M059J (cell line): ENCODE data around the gene ANAPC15. TPM values are rescaled to one million over a fixed set of nuclear protein-coding genes. Genes with fewer than 3 reads are reported as not detected.
"Not testable (repeated sequence)": the region's sequence is repeated elsewhere in the genome, so short reads cannot be mapped to it uniquely, and the experiment has no call there.

Source experiments
- DNase-seq: peaks from one replicate; pipeline ENCODE4 v3.0.0-alpha.2; 2012; ENCODE audit warnings: low read depth
- total RNA-seq: library from RNA; depleted of rRNA; stranded (reverse); fragments of >200 nt; shearing (Covaris generic); gene quantifications from 2 replicates; pipeline ENCODE4 v1.2.3, GENCODE V29; 2014; rRNA removed

ANAPC15 gene
- 36.3 and 40.1 TPM in 2 replicates for total RNA-seq

DNA sequence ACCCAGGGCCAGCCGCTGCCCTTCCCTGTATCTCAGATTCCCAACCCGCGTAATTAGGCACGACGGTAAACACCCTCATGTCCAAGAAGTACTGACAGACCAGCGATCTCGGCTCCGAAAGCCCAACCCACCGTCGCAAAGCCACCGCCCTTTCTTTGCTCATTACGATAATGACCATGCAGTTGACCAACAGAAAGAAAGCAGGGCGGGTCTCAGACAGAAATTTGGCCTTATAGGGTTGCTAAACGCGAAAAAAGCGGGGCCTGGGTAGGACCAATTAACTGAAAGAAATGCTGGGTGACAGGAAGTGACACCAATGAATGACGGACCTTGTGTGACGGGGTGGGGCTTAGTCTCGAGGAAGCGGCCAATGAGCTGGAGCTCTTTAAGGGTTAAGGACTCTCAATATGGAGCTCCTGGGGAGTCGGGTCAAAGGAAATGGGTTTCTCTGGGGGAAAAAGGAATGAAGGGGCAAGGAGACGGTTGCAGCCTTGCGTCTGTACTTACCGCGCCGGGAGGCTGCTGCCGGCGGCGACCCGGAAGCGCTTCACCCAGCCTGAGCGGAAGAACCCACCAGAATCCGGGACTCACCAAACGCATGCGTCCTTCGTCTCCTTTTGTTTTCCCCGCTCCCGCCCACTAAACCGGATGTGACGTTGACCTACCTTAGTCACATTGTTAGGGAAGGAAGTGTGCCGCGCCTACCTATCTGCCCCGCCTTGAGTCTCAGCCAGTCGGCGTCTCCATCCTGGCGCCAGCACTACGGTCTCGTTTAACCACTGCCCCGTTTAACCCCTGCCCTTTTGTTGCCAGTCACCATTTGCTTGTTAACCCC lies at the start of gene ANAPC15:
Gene ANAPC15 (minus strand): TSS at position 553 of the 835 bp plus-strand sequence. CDS start 1,419 bp downstream, outside the sequence.
- DNase-seq: peak; percentile 100

DNA sequence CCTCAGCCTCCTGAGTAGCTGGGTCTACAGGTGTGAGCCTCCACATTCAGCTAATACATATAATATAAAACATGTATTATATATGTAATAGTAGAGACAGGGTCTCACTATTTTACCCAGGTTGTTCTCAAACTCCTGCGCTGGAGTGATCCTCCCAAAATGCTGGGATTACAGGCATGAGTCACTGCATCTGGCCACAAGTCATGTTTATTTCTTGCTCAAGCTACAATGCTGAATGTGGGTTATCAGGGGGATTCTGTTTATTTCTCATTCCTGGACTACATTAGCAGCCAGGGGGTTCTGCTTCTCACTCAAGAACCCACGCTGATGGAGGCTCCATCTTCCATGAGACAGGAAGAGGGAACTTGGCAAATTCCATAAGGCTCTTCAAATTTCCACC lies 47.8 kb upstream of the ANAPC15 start:
- no peak for DNase-seq

DNA sequence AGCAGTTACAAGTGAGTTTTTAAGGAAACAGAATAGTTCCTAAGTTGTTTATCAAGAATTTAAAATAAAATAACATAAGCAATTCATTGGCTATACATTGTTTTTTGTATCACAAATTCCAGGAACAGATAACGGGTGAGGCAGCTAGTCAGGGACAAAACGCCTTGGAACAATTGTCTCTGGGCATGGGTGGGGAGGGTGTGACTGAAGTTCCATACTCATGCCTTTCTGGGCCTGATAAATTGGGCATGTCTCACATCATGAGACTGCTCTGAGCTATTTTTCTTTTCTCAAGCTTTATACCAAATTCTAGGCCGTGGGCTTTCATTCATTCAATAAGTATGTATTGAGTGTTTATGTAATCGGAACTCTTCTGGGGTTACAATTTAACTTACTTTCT lies 44.6 kb upstream of the ANAPC15 start:
- no peak for DNase-seq

GRCh38 chr11:72155751-72156150 lies 43.3 kb upstream of the ANAPC15 start:
- no peak for DNase-seq

- DNase-seq: no peak
These were observed 42.3 kb upstream of the ANAPC15 start for GRCh38 chr11:72154816-72155215.

DNA sequence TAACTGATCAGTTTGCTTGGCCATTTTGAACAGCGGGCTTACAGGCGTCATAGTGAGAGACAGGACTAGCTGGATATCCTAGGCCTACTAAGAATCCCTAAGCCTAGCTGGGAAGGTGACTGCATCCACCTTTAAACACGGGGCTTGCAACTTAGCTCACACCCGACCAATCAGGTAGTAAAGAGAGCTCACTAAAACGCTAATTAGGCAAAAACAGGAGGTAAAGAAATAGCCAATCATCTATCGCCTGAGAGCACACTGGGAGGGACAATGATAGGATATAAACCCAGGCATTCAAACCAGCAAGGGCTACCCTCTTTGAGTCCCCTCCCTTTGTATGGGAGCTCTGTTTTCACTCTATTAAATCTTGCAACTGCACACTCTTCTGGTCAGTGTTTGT lies 41.4 kb upstream of the ANAPC15 start:
- not testable (repeated sequence) for DNase-seq

- DNase-seq: no peak
These were observed 38.4 kb upstream of the ANAPC15 start for GRCh38 chr11:72150882-72151281.

DNA sequence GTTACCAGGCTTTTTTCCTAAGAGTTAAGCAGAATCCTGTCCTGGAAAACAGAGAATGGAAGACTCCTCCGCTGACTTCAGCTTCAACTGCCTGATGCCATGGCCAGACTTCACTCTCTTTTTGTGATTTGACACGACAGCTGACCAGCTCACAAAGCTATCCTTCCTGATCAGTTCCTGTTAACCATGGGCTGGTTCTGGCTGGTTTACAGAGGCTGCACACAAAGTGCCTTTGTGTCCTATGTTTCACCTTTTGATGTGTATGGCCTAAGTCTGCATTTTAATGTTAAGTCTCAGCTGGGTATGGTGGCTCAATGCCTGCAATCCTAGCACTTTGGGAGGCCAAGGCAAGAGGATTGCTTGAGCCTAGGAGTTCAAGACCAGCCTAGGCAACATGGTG lies 34.1 kb upstream of the ANAPC15 start:
- DNase-seq: no peak

DNA sequence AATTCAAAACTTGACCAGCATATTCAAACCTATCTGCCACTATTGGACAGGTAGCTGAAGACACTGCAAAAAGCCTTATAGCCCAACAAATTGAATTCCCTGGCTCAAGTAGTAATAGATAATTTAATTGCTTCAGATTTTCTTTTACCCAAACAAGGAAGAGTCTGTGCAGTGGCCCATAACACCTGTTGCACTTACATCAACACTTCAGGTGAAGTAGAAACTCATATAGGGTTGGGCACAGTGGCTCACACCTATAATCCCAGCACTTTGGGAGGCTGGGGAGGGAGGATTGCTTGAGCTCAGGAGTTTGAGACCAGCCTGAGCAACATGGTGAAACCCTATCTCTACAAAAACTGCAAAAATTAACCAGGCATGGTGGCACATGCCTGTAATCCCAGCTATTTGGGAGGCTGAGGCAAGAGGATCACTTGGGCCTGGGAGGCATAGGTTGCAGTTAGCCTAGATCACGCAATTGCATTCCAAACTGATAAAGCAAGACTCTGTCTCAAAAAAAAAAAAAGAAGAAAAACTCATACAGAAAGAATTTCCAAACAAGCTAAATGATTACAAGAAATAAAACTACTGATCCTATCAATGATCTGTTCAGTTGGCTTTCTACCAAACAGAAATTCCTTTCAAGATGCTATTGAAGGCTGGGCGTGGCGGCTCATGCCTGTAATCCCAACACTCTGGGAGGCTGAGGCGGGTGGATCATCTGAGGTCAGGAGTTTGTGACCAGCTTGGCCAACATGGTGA lies 32.5 kb upstream of the ANAPC15 start:
- DNase-seq: peak; percentile 81

DNA sequence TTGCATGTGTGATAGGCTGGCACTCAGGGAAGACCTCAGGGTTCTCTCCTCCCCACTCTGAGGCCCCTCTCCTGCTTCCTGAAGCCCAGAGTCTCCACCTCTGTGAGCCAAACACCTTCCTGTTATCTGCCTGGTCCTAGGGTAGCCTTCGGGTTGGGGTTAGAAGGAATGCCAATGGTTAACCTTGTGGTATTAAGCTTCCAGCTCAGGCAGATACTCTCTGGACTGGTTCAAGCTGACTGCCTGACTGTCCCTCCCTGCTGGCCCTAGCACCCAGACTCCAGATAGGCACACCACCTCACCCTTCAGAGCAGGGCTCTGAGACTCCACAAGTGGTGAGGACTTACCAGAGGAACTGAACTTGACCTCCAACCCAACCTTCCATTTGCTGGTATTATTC lies 30.0 kb upstream of the ANAPC15 start:
- peak; percentile 44 for DNase-seq

DNA sequence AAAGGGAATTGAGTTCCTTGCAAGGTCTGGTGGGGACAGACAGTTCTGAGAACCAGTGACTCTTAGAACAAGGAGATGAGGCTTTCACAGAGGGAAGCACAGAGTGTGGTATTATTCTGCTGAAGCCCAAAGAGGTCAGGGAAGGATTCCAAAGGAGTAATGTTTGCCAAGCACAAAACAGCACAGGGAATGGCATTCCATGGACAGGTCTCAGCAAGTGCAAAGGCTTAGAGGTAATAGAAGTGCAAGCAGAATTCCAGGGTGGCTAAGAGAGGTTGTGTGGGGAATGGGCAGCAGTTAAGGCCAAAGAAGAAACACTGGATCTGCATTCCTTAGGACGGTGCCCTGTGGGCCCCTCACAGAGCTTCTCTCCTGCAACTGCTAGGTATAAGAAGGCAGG lies 29.6 kb upstream of the ANAPC15 start:
- DNase-seq: peak; percentile 61

- peak; percentile 98 for DNase-seq
These were observed 28.6 kb upstream of the ANAPC15 start for GRCh38 chr11:72141066-72141465.

GRCh38 chr11:72140661-72141060 lies 28.2 kb upstream of the ANAPC15 start:
- peak; percentile 83 for DNase-seq

DNA sequence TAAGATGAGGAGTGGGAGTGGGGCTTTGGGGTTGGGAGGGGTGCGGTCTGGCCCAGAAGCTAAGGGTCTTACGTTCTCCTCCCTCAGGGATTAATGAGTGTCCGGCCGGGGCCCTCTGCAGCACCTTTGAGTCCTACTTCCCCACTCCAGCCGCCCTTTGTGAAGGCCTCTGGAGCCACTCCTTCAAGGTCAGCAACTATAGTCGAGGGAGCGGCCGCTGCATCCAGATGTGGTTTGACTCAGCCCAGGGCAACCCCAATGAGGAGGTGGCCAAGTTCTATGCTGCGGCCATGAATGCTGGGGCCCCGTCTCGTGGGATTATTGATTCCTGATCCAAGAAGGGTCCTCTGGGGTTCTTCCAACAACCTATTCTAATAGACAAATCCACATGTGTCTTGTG lies 27.0 kb upstream of the ANAPC15 start:
- DNase-seq: no peak

GRCh38 chr11:72138821-72139390 lies 26.4 kb upstream of the ANAPC15 start:
- no peak for DNase-seq

DNA sequence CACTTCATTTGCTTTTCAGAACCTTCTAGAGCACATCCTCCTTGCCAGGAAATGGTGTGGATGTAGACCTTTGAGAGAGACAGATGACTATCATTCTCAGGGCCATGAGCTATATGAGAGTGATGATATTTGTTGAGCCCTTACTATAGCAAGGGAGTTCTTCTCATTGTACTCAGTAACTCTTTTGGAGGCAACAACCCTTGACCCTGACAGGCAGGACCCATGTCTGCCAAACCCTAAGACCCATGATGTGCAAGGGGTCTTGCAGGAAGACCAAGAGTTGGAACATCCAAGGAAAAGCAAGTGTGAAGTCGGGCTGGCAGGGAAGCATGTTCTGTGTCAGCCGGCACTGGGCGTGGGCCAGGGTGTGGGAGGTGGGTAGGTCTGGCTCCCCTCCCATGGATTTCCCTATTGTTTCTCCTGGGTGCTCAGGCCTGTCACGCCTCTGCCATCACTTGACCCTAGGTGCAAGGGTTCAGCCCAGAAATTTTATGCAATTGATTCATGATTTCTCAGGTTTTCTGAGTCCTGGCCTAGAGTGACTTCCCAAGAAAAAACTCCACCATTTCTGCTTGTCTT lies 24.3 kb upstream of the ANAPC15 start:
- no peak for DNase-seq

DNA sequence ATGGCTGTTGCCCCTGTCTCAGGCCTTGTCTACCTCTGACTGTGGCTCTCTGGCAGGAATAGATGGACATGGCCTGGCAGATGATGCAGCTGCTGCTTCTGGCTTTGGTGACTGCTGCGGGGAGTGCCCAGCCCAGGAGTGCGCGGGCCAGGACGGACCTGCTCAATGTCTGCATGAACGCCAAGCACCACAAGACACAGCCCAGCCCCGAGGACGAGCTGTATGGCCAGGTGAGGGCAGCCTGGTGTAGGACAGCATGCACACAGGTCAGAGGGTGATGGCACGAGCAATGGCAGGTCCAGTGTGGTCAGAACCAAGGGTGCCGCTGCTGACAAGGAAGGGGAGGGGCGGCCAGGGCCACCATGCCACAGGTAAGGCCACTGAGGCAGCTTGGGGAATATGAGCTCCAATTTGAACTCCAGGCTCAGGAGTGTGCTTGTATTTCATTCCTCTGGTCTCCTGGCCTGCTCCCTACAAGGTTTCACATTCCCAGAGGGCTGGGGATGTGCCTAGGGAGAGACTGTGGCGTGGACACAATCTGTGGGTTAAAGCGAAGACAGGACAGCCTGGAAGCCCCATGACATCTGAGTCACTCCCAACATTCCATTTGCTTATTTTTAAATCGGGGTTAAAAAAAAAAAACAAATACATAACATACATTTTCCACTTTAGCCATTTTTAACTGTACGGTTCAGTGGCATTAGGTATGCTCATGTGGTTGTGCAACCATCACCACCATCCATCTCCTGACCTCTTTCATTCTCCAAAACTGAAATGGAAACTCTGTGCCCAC lies 23.6 kb upstream of the ANAPC15 start:
- DNase-seq: no peak

DNA sequence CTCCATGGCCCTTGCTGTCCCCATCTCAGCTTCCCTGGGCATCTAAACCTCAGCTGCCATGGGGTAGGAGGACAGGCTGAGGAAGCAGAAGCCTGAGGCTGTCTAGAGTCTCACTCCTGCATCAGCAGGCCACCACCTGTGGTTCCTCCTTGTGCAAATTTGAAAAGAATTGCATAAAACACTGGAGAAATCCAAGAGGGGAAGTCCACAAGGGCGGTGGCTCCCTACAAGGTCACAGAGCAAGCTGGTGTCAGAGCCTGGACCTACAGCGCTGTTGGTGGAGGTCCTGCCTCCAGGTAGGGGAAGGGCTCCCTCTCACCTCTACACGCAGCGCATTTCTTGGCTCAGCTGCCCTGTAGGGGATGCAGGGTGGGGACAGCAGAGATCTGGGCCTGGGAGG lies 23.0 kb upstream of the ANAPC15 start, which contains the start of gene FOLR3:
Gene FOLR3 (plus strand): TSS at position 253 of the 400 bp plus-strand sequence. CDS start 228 bp downstream, outside the sequence.
- not testable (repeated sequence) for DNase-seq

GRCh38 chr11:72132646-72133045 lies 20.2 kb upstream of the ANAPC15 start:
- DNase-seq: no peak

DNA sequence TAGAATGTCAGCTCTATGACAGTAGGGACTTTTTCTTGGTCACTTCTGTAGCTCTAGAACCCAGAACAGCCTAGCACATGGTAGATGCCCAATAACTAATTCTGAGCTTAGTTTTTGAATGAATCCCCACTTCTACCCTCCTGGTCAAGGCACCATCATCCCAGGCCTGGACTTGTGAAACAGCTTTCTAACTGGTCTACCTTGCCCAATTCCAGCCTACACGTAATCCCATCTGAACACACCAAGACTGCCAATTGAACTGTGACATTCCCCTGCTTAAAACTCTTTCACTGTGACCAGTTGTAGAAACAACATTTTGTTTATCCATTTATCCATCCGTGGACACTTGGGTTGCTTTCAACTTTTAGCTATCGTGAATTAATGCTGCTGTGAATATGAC lies 16.9 kb upstream of the ANAPC15 start:
- no peak for DNase-seq

GRCh38 chr11:72127923-72128322 lies 15.4 kb upstream of the ANAPC15 start:
- no peak for DNase-seq
